K562 treated with DMSO at 1 percent for 48 hours (cell line): Measurements from ENCODE around the gene THBD. TPM values are rescaled to one million over a fixed set of nuclear protein-coding genes. Genes with fewer than 3 reads are reported as not detected.

Source experiments
- total RNA-seq: library from RNA; unstranded; fragments of 300-600 nt; gene quantifications from 2 replicates; pipeline ENCODE4 v1.2.3, GENCODE V29; 2022; ENCODE audit warnings: low replicate concordance; ENCODE audit errors: extremely low read depth

Gene THBD
- total RNA-seq, result not detected in 2 replicates

GRCh38 chr20:23049201-23050075 is at the start of gene THBD:
THBD (minus strand) TSS chr20:23049672; CDS start chr20:23049504, 168 bp downstream.

GRCh38 chr20:23086056-23086566 is 36.6 kb upstream of the THBD start, which contains the start of gene CD93:
CD93 (minus strand) TSS chr20:23086324; CDS start chr20:23086192, 132 bp downstream.

GRCh38 chr20:23034721-23035671 is 14.5 kb downstream of the THBD start, which contains the start of gene SSTR4:
SSTR4 (plus strand) TSS chr20:23035312; CDS start chr20:23035484, 172 bp downstream.

Other genes with a start within 250 kb of the THBD start
- not detected in 2 replicates for gene SSTR4, start 14.4 kb downstream of the THBD start, total RNA-seq
- gene CD93, start 36.7 kb upstream of the THBD start, total RNA-seq, result not detected in 2 replicates